ENCODE results near the gene SATB2.
A peak's percentile ranks its signal among the peaks of the same experiment; 100 is the strongest.

SATB2 gene

DNA sequence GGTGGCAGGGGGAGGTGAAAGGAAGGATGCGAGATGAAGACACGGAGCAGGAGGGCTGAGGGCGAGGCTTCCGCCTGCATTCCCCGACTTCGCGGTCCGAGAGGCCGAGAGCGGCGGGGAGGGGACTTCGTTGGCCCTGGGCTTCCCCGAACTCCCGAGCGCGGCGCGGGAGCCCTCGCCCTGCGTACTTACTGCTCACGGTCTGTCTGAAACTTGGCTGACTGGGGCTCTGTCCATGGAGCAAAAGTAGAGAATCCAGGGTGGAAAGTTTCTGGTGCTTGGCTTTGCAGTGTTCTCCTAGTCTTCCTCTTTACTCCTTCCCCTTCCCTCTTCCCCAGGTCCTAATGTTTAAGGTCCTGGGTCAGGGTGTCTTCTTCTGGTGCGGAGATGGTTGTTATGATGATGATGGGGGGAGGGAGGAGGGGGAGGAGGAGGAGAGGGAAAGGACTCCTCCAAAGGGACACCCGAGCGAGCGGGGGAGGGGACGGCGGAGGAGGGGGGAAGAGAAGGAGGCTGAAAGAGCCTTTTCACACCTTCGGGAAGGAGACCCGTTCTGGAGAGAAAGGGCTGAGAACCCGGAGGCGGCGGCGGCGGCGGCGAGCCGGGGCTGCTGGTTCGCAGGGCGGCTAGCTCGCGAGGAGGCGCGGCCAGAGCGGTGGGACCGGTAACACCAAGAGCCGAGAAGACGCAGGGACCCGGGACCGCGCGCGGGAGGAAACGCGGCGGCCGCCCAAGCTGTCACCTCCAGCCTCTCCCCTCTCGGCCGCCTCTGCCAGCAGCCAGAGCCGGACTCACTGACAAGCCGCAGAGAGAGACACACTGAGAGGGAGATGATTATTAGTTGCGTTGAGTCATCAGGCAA lies at the start of gene SATB2:
SATB2 (minus strand) TSS at position 793 of the 862 bp plus-strand sequence. CDS start 1,902 bp downstream, outside the sequence.
- H3K4me3 ChIP-seq (ENCODE audit: low read depth, low read length) = peak within 1 kb of the TSS; percentile 77
- no peak for DNase-seq (ENCODE audit: low read depth)
- TF ChIP-seq CTCF (IDR thresholded peaks at IDR 0.05; ENCODE audit: control insufficient read depth, extremely low read depth, insufficient read depth) = no peak

- DNase-seq (ENCODE audit: low read depth) = no peak
- TF ChIP-seq CTCF (IDR thresholded peaks at IDR 0.05; ENCODE audit: control insufficient read depth, extremely low read depth, insufficient read depth) = no peak
- H3K4me3 ChIP-seq (ENCODE audit: low read depth, low read length) = no peak overlapping the region
Observed at GRCh38 chr2:199505755-199506403, 48.1 kb upstream of the SATB2 start.

GRCh38 chr2:199503148-199503547 lies 45.4 kb upstream of the SATB2 start:
- DNase-seq (ENCODE audit: low read depth) = no peak
- no peak for TF ChIP-seq CTCF (IDR thresholded peaks at IDR 0.05; ENCODE audit: control insufficient read depth, extremely low read depth, insufficient read depth)
- no peak overlapping the region for H3K4me3 ChIP-seq (ENCODE audit: low read depth, low read length)

DNA sequence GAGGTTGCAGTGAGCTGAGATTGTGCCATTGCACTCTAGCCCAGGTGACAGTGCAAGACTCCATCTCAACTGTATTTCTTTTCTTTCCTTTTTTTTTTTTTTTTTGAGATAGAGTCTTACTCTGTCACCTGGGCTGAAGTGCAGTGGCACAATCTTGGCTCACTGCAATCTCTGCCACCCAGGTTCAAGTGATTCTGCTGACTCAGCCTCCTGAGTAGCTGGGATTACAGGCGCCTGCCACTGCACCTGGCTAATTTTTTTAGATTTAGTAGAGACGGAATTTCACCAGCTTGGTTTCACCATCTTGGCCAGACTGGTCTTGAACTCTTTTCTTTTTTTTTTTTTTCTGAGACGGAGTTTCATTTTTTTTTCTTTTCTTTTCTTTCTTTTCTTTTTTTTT lies 41.3 kb upstream of the SATB2 start:
- no peak overlapping the region for H3K4me3 ChIP-seq (ENCODE audit: low read depth, low read length)
- no peak for TF ChIP-seq CTCF (IDR thresholded peaks at IDR 0.05; ENCODE audit: control insufficient read depth, extremely low read depth, insufficient read depth)
- DNase-seq (ENCODE audit: low read depth) = no peak

GRCh38 chr2:199495147-199495546 lies 37.4 kb upstream of the SATB2 start:
- no peak for TF ChIP-seq CTCF (IDR thresholded peaks at IDR 0.05; ENCODE audit: control insufficient read depth, extremely low read depth, insufficient read depth)
- no peak overlapping the region for H3K4me3 ChIP-seq (ENCODE audit: low read depth, low read length)
- no peak for DNase-seq (ENCODE audit: low read depth)

DNA sequence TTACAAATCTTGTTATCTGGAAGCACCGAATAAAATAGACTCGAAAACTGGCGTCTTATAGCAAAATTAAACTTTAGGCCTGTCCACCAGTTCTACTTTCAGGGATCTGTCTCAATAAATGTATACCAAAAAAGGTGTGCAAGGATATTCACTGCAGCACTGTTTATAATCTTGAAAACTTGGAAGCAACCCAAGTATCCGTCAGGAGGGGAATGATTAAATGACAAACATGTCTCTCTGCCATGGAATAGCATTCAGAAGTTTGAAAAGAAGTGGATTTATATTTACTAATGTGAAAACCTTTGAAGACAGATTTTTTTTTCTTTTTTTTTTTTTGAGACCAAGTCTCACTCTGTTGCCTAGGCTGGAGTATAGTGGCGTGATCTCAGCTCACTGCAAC lies 32.3 kb upstream of the SATB2 start:
- no peak overlapping the region for H3K4me3 ChIP-seq (ENCODE audit: low read depth, low read length)
- no peak for TF ChIP-seq CTCF (IDR thresholded peaks at IDR 0.05; ENCODE audit: control insufficient read depth, extremely low read depth, insufficient read depth)
- no peak for DNase-seq (ENCODE audit: low read depth)
